Neural crest cell (in vitro differentiated cells): Measurements from ENCODE around the gene ANKRD65. TPM values are rescaled to one million over a fixed set of nuclear protein-coding genes. Genes with fewer than 3 reads are reported as not detected.
A peak's percentile ranks its signal among the peaks of the same experiment; 100 is the strongest.
"Not testable (repeated sequence)": the region's sequence is repeated elsewhere in the genome, so short reads cannot be mapped to it uniquely, and the experiment has no call there.

Experiments
- DNase-seq: peaks from one replicate; pipeline ENCODE4 v3.0.0; 2021; ENCODE audit warnings: low read depth, mixed read lengths, low spot score
- H3K27ac Mint-ChIP-seq: one replicate; pipeline ENCODE4 v1.8.0; 2021; ENCODE audit warnings: mild to moderate bottlenecking, mixed read lengths; ENCODE audit not compliant: unreplicated experiment
- H3K27me3 Mint-ChIP-seq: 2 replicates; pipeline ENCODE4 v1.8.0; 2021; ENCODE audit warnings: low read depth, mild to moderate bottlenecking, mixed read lengths
- H3K36me3 Mint-ChIP-seq: 2 replicates; pipeline ENCODE4 v1.8.0; 2021; ENCODE audit warnings: low read depth, mild to moderate bottlenecking, mixed read lengths
- H3K4me1 Mint-ChIP-seq: 2 replicates; pipeline ENCODE4 v1.8.0; 2021; ENCODE audit warnings: mixed read lengths
- H3K4me3 Mint-ChIP-seq: one replicate; pipeline ENCODE4 v1.8.0; 2021; ENCODE audit warnings: mild to moderate bottlenecking, mixed read lengths
- H3K9me3 Mint-ChIP-seq: 2 replicates; pipeline ENCODE4 v1.8.0; 2021; ENCODE audit warnings: mixed read lengths
- CTCF ChIP-seq: fragments of 200-600 bp; sonication (generic); conservative IDR thresholded peaks from 2 replicates; pipeline ENCODE4 v1.5.0; 2021; ENCODE audit warnings: antibody characterized with exemption, mild to moderate bottlenecking
- total RNA-seq: library from RNA; stranded (reverse); gene quantifications from 2 replicates; pipeline ENCODE4 v1.2.1, GENCODE V29; 2021

The ANKRD65 gene
- total RNA-seq, 1 donor from 2014 or later: 0.89 TPM

DNA sequence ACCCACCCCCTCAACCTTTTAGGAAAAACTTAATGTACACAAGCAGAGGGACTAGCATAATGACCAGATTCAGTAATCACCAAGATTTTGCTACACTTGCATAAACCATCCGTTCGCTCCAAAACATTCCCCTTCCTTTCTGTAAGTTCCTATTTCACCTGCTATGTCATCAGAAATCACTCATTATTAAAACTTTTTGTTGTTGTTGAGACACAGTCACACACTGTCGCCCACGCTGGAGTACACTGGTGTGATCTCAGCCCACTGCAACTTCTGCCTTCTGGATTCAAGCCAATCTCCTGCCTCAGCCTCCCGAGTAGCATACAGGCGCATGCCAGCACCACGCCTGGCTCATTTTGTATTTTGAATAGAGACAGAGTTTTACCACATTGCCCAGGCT lies 17.4 kb downstream of the ANKRD65 start:
- Mint-ChIP-seq H3K4me3 (peak overlapping the region; percentile 94), H3K4me1 (peaks cover 36% of the 10 kb centered on the region), H3K36me3 (peaks cover 16% of the 10 kb centered on the region), H3K27me3 (no peaks in the 10 kb centered on the region), H3K27ac (no peak overlapping the region), H3K9me3 (no peaks in the 10 kb centered on the region)
- no peak for TF ChIP-seq CTCF
- DNase-seq: no peak

DNA sequence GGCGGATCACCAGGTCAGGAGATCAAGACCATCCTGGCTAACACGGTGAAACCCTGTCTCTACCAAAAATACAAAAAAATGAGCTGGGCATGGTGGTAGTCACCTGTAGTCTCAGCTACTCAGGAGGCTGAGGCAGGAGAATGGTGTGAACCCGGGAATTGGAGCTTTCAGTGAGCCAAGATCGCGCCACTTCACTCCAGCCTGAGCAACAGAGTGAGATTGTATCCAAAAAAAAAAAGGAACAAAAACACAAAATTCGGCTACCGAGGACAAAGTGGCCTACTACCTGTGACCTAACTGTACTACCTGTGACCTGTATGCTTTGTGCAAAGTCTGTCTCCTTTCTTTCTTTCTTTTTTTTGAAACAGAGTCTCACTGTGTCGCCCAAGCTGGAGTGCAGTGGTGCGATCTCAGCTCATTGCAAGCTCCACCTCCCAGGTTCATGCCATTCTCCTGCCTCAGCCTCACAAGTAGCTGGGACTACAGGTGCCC lies 18.1 kb downstream of the ANKRD65 start:
- H3K27ac Mint-ChIP-seq: not testable (repeated sequence)

GRCh38 chr1:1402072-1402900 lies 18.8 kb downstream of the ANKRD65 start:
- Mint-ChIP-seq H3K36me3 (peaks cover 19% of the 10 kb centered on the region), H3K27me3 (peaks cover 3% of the 10 kb centered on the region), H3K4me3 (peak overlapping the region; percentile 94), H3K4me1 (peaks cover 38% of the 10 kb centered on the region), H3K9me3 (no peaks in the 10 kb centered on the region), H3K27ac (no peak overlapping the region)
- peak; percentile 67 for TF ChIP-seq CTCF
- DNase-seq: peak; percentile 40

More for the DNA sequence above, 18.1 kb downstream of the ANKRD65 start:
- not testable (repeated sequence) for H3K9me3 Mint-ChIP-seq, H3K27me3 Mint-ChIP-seq, DNase-seq
- H3K4me1 Mint-ChIP-seq: peaks cover 36% of the 10 kb centered on the region
- H3K4me3 Mint-ChIP-seq: peak overlapping the region; percentile 94
- peaks cover 19% of the 10 kb centered on the region for H3K36me3 Mint-ChIP-seq

GRCh38 chr1:1401457-1402010 lies 19.5 kb downstream of the ANKRD65 start:
- H3K27me3 Mint-ChIP-seq: peaks cover 3% of the 10 kb centered on the region
- H3K9me3 Mint-ChIP-seq: no peaks in the 10 kb centered on the region
- peaks cover 38% of the 10 kb centered on the region for H3K4me1 Mint-ChIP-seq
- peak overlapping the region; percentile 94 for H3K4me3 Mint-ChIP-seq
- H3K36me3 Mint-ChIP-seq: peaks cover 19% of the 10 kb centered on the region
- no peak overlapping the region for H3K27ac Mint-ChIP-seq
- TF ChIP-seq CTCF: no peak
- no peak for DNase-seq

GRCh38 chr1:1400576-1401456 lies 20.3 kb downstream of the ANKRD65 start:
- H3K27me3 Mint-ChIP-seq: peaks cover 3% of the 10 kb centered on the region
- no peak for DNase-seq
- peak overlapping the region; percentile 94 for H3K4me3 Mint-ChIP-seq
- TF ChIP-seq CTCF: no peak
- peaks cover 19% of the 10 kb centered on the region for H3K36me3 Mint-ChIP-seq
- H3K27ac Mint-ChIP-seq: peak overlapping the region; percentile 45
- no peaks in the 10 kb centered on the region for H3K9me3 Mint-ChIP-seq
- H3K4me1 Mint-ChIP-seq: peaks cover 33% of the 10 kb centered on the region
